Measurements from ENCODE around the gene PPFIA2. TPM values are rescaled to one million over a fixed set of nuclear protein-coding genes. Genes with fewer than 3 reads are reported as not detected.

Gene PPFIA2
- total RNA-seq, 1 donor from 2014 or later: 0.83 TPM

DNA sequence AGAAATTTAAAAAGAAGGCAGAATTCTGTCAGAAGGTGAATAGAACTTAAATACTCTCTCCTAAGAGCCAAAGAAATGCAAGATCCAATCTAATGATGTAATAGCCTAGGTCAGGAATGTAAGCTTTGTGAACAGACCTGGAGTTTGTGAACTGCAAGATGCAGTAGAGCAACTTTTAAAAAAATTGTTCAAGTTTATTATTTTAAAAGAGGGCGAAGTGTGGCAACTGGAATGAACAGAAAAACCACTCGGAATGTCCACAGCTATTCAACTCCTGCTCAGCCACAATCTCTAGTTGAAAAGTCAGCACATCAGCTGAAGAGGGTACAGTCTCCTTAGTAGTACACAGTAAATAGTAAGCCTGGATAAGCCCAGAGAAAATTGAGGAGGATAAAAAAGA, 228.8 kb downstream of the PPFIA2 start:
- no peak for DNase-seq
- TF ChIP-seq, protein P1, sequence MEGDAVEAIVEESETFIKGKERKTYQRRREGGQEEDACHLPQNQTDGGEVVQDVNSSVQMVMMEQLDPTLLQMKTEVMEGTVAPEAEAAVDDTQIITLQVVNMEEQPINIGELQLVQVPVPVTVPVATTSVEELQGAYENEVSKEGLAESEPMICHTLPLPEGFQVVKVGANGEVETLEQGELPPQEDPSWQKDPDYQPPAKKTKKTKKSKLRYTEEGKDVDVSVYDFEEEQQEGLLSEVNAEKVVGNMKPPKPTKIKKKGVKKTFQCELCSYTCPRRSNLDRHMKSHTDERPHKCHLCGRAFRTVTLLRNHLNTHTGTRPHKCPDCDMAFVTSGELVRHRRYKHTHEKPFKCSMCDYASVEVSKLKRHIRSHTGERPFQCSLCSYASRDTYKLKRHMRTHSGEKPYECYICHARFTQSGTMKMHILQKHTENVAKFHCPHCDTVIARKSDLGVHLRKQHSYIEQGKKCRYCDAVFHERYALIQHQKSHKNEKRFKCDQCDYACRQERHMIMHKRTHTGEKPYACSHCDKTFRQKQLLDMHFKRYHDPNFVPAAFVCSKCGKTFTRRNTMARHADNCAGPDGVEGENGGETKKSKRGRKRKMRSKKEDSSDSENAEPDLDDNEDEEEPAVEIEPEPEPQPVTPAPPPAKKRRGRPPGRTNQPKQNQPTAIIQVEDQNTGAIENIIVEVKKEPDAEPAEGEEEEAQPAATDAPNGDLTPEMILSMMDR (IDR thresholded peaks at IDR 0.05): no peak
- ATAC-seq: peak in 1 of 2 donors; percentile 73

DNA sequence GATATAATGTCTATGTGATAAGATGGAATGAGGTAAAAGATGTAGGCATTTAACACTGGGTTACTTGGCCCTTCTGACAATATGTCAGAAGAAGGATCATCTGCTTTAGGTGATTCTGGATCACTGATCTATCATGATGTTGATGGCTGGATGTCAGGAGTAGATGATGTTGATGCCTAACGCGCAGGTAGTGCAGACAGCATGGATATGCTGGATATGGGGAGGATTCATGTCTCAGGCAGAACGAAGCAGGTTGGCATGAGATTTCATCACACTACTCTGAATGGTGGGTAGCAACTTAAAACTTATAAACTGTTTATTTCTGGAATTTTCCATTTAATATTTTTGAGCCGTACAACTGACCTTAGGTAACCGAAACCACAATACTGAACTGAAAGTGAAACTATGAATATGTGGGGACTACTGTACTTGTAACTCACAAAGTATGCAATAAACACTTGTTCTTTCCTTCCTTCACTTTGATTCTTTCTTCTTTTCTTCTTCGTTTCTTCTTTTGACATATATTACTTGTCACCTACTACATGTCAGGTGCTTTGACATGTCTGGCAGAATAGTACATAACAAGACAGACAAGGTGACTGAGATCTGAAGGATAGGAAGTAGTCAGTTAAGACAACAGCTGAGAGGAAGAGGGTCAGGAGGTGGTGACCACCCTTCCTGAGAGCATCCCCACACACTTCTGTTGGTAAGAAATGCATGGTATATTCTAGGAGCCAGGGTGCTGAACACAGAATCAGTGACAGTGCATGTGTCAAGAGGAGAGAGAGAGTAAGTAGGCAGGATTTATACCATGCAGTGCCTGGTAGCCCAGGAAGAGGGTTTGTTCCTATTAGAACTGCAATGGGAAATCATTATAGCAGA, 238.8 kb downstream of the PPFIA2 start:
- H3K9me3 ChIP-seq: no peaks in the 10 kb centered on the region
- intact Hi-C loops (cut with DNase I): no loop called here
- no peak overlapping the region for H3K27ac ChIP-seq
- H3K36me3 ChIP-seq: no peaks in the 10 kb centered on the region
- peak overlapping the region; percentile 30 for H3K4me3 ChIP-seq
- ATAC-seq (peak; percentile 10 to 52), DNase-seq (no peak)
- H3K4me1 ChIP-seq: no peaks in the 10 kb centered on the region
- H3K27me3 ChIP-seq (ENCODE audit: low read depth): no peaks in the 10 kb centered on the region
- TF ChIP-seq, protein P1 (IDR thresholded peaks at IDR 0.05): no peak

More for the DNA sequence above, 228.8 kb downstream of the PPFIA2 start:
- H3K27me3 ChIP-seq (ENCODE audit: low read depth): no peaks in the 10 kb centered on the region
- no peaks in the 10 kb centered on the region for H3K9me3 ChIP-seq
- H3K36me3 ChIP-seq: no peaks in the 10 kb centered on the region
- H3K4me1 ChIP-seq: no peaks in the 10 kb centered on the region
- H3K4me3 ChIP-seq: no peak overlapping the region
- no peak overlapping the region for H3K27ac ChIP-seq
- intact Hi-C loops (cut with DNase I): no loop called here

DNA sequence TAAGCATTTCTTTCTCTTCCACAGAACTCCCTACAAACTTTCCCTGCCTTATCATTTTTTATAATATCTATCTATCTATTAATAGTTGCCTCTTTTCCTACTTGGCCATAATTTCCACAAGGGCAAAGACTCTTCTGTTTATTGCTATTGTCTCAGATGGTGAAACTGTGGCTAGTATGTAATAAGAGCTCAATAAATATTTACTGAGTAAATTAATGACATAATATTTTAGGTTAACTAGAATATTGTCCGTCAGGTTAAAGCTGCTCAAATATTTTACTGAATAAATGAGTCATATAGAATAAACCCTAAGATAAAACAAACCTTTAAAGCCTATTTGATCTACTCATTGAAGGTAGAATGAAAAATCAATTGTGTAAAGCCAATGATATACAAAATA, 240.5 kb downstream of the PPFIA2 start:
- TF ChIP-seq, protein P1 (IDR thresholded peaks at IDR 0.05): no peak
- Histone ChIP-seq H3K4me1 (no peaks in the 10 kb centered on the region), H3K9me3 (no peaks in the 10 kb centered on the region), H3K36me3 (no peaks in the 10 kb centered on the region), H3K27me3 (ENCODE audit: low read depth) (no peaks in the 10 kb centered on the region), H3K4me3 (no peak overlapping the region), H3K27ac (no peak overlapping the region)
- no peak for DNase-seq
- intact Hi-C loops (cut with DNase I): no loop called here
- ATAC-seq: no peak

DNA sequence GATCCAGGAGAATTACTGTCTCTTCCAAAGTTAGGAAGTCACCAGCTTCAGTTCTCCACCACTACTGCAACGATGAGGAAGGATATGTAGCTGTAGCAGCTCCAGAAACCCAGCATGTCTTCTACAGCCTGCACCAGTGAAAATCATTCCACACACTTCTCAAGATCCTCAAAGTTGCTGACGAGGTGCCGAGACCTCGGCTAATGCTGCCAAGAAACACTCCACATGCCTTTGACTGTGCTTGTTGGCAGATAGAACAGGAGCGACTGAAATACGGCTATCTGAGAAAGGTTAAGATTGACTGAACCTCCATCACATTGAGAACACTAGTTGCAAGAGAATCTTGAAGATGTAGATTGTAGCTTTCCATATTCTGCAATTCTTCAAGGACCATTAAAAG, 241.9 kb downstream of the PPFIA2 start:
- no peak overlapping the region for H3K27ac ChIP-seq
- no peaks in the 10 kb centered on the region for H3K27me3 ChIP-seq (ENCODE audit: low read depth)
- H3K4me3 ChIP-seq: no peak overlapping the region
- H3K9me3 ChIP-seq: no peaks in the 10 kb centered on the region
- DNase-seq: no peak
- H3K4me1 ChIP-seq: no peaks in the 10 kb centered on the region
- TF ChIP-seq, protein P1 (IDR thresholded peaks at IDR 0.05): no peak
- peak; percentile 82 to 83 for ATAC-seq
- intact Hi-C loops (cut with DNase I): no loop called here
- no peaks in the 10 kb centered on the region for H3K36me3 ChIP-seq

DNA sequence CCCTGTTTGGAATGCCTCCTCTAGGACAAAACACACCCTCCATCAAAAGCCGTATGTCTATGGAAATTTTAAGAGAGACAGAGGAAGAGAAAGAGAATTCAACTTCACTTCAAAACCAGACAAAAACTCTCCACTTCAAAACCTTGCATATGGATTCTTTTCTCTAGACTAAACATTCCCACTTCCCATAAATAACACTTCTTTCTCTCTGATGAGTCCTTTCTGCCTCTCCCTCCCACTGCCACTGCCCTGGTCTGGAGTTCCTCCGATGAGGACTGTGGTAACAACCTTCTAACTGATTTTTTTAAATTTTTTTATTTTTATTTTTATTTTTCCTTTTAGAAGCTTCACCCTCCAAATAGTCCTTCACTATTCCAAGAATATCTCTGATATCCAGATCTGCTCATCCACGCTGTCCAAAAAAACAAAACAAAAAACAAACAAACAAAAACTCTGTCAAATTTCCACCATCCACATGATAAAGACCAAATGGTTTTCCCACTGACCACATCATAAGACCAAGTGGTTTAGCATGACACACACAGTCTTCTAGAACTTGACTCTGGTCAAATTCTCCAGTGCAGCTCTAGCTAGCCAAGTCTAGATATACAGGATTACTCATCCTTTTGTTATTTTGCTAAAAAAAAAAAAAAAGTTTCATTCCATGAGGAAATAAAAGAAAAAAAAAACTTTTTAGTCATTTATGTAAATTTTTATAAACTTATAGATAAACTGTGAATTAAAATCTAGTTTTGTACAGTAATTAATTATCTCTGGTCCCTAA, 256.0 kb downstream of the PPFIA2 start:
- DNase-seq (no peak), ATAC-seq (no peak)
- H3K36me3 ChIP-seq: no peaks in the 10 kb centered on the region
- H3K4me3 ChIP-seq: no peak overlapping the region
- no peaks in the 10 kb centered on the region for H3K4me1 ChIP-seq
- no peaks in the 10 kb centered on the region for H3K9me3 ChIP-seq
- TF ChIP-seq, protein P1 (IDR thresholded peaks at IDR 0.05): no peak
- intact Hi-C loops (cut with DNase I): no loop called here
- no peak overlapping the region for H3K27ac ChIP-seq
- no peaks in the 10 kb centered on the region for H3K27me3 ChIP-seq (ENCODE audit: low read depth)
